Neural cell (in vitro differentiated cells): Measurements from ENCODE around the gene MXRA5. TPM values are rescaled to one million over a fixed set of nuclear protein-coding genes. Genes with fewer than 3 reads are reported as not detected.

ENCODE experiments used
- H2AFZ ChIP-seq: fragments of 200-600, 300-800 bp; sonication (generic), shearing (Covaris generic); 2 replicates; pipeline ENCODE4 v1.6.0; 2014; ENCODE audit warnings: low read depth, mild to moderate bottlenecking, antibody characterized with exemption, low read length, moderate library complexity
- H3F3A ChIP-seq: fragments of 200-600 bp; shearing (Covaris generic); 2 replicates; pipeline ENCODE4 v1.6.1; 2016; ENCODE audit warnings: mild to moderate bottlenecking, moderate library complexity, mixed read lengths, antibody characterized with exemption, low read length; ENCODE audit not compliant: insufficient read depth, poor library complexity, severe bottlenecking
- H3K27ac ChIP-seq: fragments of 200-600, 300-800 bp; sonication (generic), shearing (Covaris generic); 2 replicates; pipeline ENCODE4 v1.5.1; 2014; ENCODE audit warnings: mild to moderate bottlenecking, low read length, moderate library complexity
- H3K27me3 ChIP-seq: fragments of 300-800, 200-600 bp; sonication (generic), shearing (Covaris generic); 2 replicates; pipeline ENCODE4 v1.6.0; 2014; ENCODE audit warnings: mild to moderate bottlenecking, low read depth, low read length, moderate library complexity; ENCODE audit not compliant: insufficient read depth
- H3K36me3 ChIP-seq: fragments of 300-800, 200-600 bp; sonication (generic), shearing (Covaris generic); 2 replicates; pipeline ENCODE4 v1.5.1; 2014; ENCODE audit warnings: mild to moderate bottlenecking, antibody characterized with exemption, low read length, moderate library complexity; ENCODE audit not compliant: insufficient read depth
- H3K4me2 ChIP-seq: fragments of 300-800, 200-600 bp; sonication (generic), shearing (Covaris generic); 2 replicates; pipeline ENCODE4 v1.6.0; 2014; ENCODE audit warnings: mild to moderate bottlenecking, low read length
- H3K4me3 ChIP-seq: fragments of 300-800, 200-600 bp; sonication (generic), shearing (Covaris generic); 2 replicates; pipeline ENCODE4 v1.5.1; 2014; ENCODE audit warnings: mild to moderate bottlenecking, low read length, moderate library complexity
- H3K79me2 ChIP-seq: fragments of 200-600 bp; shearing (Covaris generic); replicated peaks from 2 replicates; pipeline ENCODE4 v1.6.0; 2014; ENCODE audit warnings: mild to moderate bottlenecking, low read length, moderate library complexity; ENCODE audit not compliant: insufficient read depth
- H3K9ac ChIP-seq: fragments of 300-800, 200-600 bp; sonication (generic), shearing (Covaris generic); 2 replicates; pipeline ENCODE4 v1.6.1; 2016; ENCODE audit warnings: mild to moderate bottlenecking, low read length, mixed read lengths
- H3K9me2 ChIP-seq: fragments of 200-600 bp; shearing (Covaris generic); 2 replicates; pipeline ENCODE4 v1.6.1; 2016; ENCODE audit warnings: mild to moderate bottlenecking, low read length, mixed read lengths; ENCODE audit not compliant: insufficient read depth
- H3K9me3 ChIP-seq: fragments of 200-600, 300-800 bp; sonication (generic), shearing (Covaris generic); 2 replicates; pipeline ENCODE4 v1.6.1; 2016; ENCODE audit warnings: mild to moderate bottlenecking, mixed run types, low read length, moderate library complexity, mixed read lengths
- H4K20me1 ChIP-seq: fragments of 200-600 bp; shearing (Covaris generic); 2 replicates; pipeline ENCODE4 v1.6.1; 2016; ENCODE audit warnings: mild to moderate bottlenecking, mixed run types; ENCODE audit not compliant: insufficient read depth
- EP300 ChIP-seq: fragments of 450-650 bp; conservative IDR thresholded peaks from 2 replicates; pipeline ENCODE4 v1.6.1; 2014; ENCODE audit warnings: antibody characterized with exemption, mild to moderate bottlenecking, moderate library complexity; ENCODE audit not compliant: poor library complexity, severe bottlenecking
- EZH2 ChIP-seq: fragments of 200-600, 300-800 bp; shearing (Covaris generic), sonication (generic); IDR thresholded peaks from 2 replicates; pipeline ENCODE4 v1.6.1; 2014; ENCODE audit warnings: antibody characterized with exemption, low read length, borderline replicate concordance, mild to moderate bottlenecking; ENCODE audit not compliant: insufficient read depth, poor library complexity, severe bottlenecking
- MXI1 ChIP-seq: fragments of 450-650 bp; conservative IDR thresholded peaks from 2 replicates; pipeline ENCODE4 v1.6.1; 2014; ENCODE audit warnings: antibody characterized with exemption, mild to moderate bottlenecking; ENCODE audit not compliant: poor library complexity, severe bottlenecking
- POLR2AphosphoS5 ChIP-seq: IDR thresholded peaks from 2 replicates; pipeline ENCODE4 v1.6.1; 2012
- RAD21 ChIP-seq: fragments of 450-650 bp; conservative IDR thresholded peaks from 2 replicates; pipeline ENCODE4 v1.6.1; 2014; ENCODE audit warnings: antibody characterized with exemption, mild to moderate bottlenecking, moderate library complexity
- SMC3 ChIP-seq: fragments of 450-650 bp; conservative IDR thresholded peaks from 2 replicates; pipeline ENCODE4 v1.6.1; 2014; ENCODE audit warnings: antibody characterized with exemption, mild to moderate bottlenecking, moderate library complexity; ENCODE audit not compliant: poor library complexity
- TAF1 ChIP-seq: IDR thresholded peaks from 2 replicates; pipeline ENCODE4 v1.6.1; 2012; ENCODE audit warnings: low read depth
- polyA plus RNA-seq: library from polyadenylated mRNA; depleted of rRNA; stranded (reverse); fragments of >200 nt; gene quantifications from 2 replicates; pipeline ENCODE4 v1.2.3, GENCODE V29; 2014
- TF ChIP-seq, protein P1 (sequence below): fragments of 450-650 bp; IDR thresholded peaks from 2 replicates; pipeline ENCODE4 v1.5.1; 2014; ENCODE audit warnings: antibody characterized with exemption, mild to moderate bottlenecking, moderate library complexity; ENCODE audit not compliant: poor library complexity, severe bottlenecking
- TF ChIP-seq, protein P2 (sequence below): IDR thresholded peaks from 2 replicates; pipeline ENCODE4 v1.6.1; 2012; ENCODE audit warnings: borderline replicate concordance

The MXRA5 gene
- polyA plus RNA-seq, 1 donor from 2014 or later = 0.28 TPM

DNA sequence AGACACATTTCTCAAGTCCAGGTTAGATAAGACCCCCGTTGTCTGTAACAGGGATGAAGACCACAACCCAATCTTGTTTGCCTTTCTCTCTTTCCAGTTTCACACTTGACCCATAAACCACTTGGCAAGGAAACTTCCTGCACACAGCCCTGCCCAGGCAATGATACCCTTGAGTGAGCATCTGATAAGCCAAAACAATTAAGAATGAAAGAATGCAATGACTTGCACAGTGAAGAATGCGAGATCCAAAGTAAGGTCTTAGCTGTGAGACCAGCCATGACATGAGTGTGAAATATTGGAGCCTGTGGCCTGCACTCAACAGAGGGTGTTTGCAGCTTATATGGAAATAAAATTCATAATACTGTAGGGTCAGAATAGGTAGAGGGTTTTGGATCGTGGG lies 37.9 kb upstream of the MXRA5 start:
- no peak overlapping the region for H2AFZ ChIP-seq
- no peaks in the 10 kb centered on the region for H4K20me1 ChIP-seq
- no peak overlapping the region for H3K27ac ChIP-seq
- no peak overlapping the region for H3K4me2 ChIP-seq
- no peaks in the 10 kb centered on the region for H3K9me3 ChIP-seq
- H3K36me3 ChIP-seq = no peaks in the 10 kb centered on the region
- H3K9ac ChIP-seq = no peak overlapping the region
- H3K79me2 ChIP-seq = no peaks in the 10 kb centered on the region
- H3K9me2 ChIP-seq = no peaks in the 10 kb centered on the region
- H3F3A ChIP-seq = no peaks in the 10 kb centered on the region
- no peak overlapping the region for H3K4me3 ChIP-seq
- TF ChIP-seq, protein P1, sequence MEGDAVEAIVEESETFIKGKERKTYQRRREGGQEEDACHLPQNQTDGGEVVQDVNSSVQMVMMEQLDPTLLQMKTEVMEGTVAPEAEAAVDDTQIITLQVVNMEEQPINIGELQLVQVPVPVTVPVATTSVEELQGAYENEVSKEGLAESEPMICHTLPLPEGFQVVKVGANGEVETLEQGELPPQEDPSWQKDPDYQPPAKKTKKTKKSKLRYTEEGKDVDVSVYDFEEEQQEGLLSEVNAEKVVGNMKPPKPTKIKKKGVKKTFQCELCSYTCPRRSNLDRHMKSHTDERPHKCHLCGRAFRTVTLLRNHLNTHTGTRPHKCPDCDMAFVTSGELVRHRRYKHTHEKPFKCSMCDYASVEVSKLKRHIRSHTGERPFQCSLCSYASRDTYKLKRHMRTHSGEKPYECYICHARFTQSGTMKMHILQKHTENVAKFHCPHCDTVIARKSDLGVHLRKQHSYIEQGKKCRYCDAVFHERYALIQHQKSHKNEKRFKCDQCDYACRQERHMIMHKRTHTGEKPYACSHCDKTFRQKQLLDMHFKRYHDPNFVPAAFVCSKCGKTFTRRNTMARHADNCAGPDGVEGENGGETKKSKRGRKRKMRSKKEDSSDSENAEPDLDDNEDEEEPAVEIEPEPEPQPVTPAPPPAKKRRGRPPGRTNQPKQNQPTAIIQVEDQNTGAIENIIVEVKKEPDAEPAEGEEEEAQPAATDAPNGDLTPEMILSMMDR = no peak
- TF ChIP-seq EP300 = no peak
- no peak for TF ChIP-seq TAF1
- TF ChIP-seq EZH2 = no peak
- no peak for TF ChIP-seq POLR2AphosphoS5
- TF ChIP-seq, protein P2, sequence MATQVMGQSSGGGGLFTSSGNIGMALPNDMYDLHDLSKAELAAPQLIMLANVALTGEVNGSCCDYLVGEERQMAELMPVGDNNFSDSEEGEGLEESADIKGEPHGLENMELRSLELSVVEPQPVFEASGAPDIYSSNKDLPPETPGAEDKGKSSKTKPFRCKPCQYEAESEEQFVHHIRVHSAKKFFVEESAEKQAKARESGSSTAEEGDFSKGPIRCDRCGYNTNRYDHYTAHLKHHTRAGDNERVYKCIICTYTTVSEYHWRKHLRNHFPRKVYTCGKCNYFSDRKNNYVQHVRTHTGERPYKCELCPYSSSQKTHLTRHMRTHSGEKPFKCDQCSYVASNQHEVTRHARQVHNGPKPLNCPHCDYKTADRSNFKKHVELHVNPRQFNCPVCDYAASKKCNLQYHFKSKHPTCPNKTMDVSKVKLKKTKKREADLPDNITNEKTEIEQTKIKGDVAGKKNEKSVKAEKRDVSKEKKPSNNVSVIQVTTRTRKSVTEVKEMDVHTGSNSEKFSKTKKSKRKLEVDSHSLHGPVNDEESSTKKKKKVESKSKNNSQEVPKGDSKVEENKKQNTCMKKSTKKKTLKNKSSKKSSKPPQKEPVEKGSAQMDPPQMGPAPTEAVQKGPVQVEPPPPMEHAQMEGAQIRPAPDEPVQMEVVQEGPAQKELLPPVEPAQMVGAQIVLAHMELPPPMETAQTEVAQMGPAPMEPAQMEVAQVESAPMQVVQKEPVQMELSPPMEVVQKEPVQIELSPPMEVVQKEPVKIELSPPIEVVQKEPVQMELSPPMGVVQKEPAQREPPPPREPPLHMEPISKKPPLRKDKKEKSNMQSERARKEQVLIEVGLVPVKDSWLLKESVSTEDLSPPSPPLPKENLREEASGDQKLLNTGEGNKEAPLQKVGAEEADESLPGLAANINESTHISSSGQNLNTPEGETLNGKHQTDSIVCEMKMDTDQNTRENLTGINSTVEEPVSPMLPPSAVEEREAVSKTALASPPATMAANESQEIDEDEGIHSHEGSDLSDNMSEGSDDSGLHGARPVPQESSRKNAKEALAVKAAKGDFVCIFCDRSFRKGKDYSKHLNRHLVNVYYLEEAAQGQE = no peak
- TF ChIP-seq RAD21 = no peak
- TF ChIP-seq SMC3 = no peak
- no peak for TF ChIP-seq MXI1
- no peaks in the 10 kb centered on the region for H3K27me3 ChIP-seq

DNA sequence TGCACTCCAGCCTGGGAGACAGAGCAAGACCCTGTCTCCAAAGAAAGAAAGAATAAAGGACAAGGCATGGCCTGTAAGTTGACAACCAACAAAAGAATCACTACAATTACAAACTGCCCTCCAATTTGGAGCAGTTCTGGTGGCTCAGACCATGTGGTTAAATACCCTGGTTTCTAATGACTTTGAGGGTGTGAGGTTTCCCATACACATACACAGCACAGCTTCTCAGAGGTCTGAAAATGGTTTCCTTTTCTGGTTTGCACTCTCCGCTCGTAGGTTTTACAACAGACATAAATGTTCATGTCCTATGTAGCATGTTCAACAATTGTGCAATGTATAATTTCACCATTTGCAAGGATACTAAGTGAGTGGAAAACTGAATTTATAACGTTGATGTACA lies 34.2 kb upstream of the MXRA5 start:
- H4K20me1 ChIP-seq = no peaks in the 10 kb centered on the region
- no peaks in the 10 kb centered on the region for H3K9me2 ChIP-seq
- no peak overlapping the region for H3K9ac ChIP-seq
- H3K79me2 ChIP-seq = no peaks in the 10 kb centered on the region
- H2AFZ ChIP-seq = no peak overlapping the region
- H3K36me3 ChIP-seq = no peaks in the 10 kb centered on the region
- TF ChIP-seq POLR2AphosphoS5 (no peak), EP300 (no peak), MXI1 (no peak), EZH2 (no peak), SMC3 (no peak), RAD21 (no peak), TAF1 (no peak)
- TF ChIP-seq, protein P2 = no peak
- TF ChIP-seq, protein P1 = no peak
- H3K27me3 ChIP-seq = no peaks in the 10 kb centered on the region
- H3K9me3 ChIP-seq = no peaks in the 10 kb centered on the region
- no peaks in the 10 kb centered on the region for H3F3A ChIP-seq
- no peak overlapping the region for H3K27ac ChIP-seq
- no peak overlapping the region for H3K4me2 ChIP-seq
- H3K4me3 ChIP-seq = no peak overlapping the region
